ENCODE data around the gene FBXO46. TPM values are rescaled to one million over a fixed set of nuclear protein-coding genes. Genes with fewer than 3 reads are reported as not detected.
A peak's percentile ranks its signal among the peaks of the same experiment; 100 is the strongest.

FBXO46 gene
- total RNA-seq, 2 donors from 2014 or later, result 28.3 to 28.8 TPM

GRCh38 chr19:45716359-45717130 is 14.2 kb downstream of the FBXO46 start:
- intact Hi-C loops (cut with DNase I), result loop anchor here (5.0 kb wide), 1 partner anchor 51 kb away; the partner anchor contains the start of gene SIX5
- H3K4me1 ChIP-seq, result no peaks in the 10 kb centered on the region
- H3K9ac ChIP-seq (ENCODE audit: low read depth in 2 of 2, low read length in 2 of 2), result peak overlapping the region; percentile 72 to 98
- no peak for TF ChIP-seq CTCF (IDR thresholded peaks at IDR 0.05)
- no peaks in the 10 kb centered on the region for H3K9me3 ChIP-seq
- H3K4me3 ChIP-seq, result peak overlapping the region; percentile 46
- H3K27me3 ChIP-seq, result no peaks in the 10 kb centered on the region
- H3K27ac ChIP-seq, result peak overlapping the region; percentile 39
- no peaks in the 10 kb centered on the region for H3K36me3 ChIP-seq
- DNase-seq, result peak; percentile 44

- no peak overlapping the region for H3K27ac ChIP-seq
- H3K9ac ChIP-seq (ENCODE audit: low read depth in 2 of 2, low read length in 2 of 2), result no peak overlapping the region
- H3K4me3 ChIP-seq, result no peak overlapping the region
- DNase-seq, result no peak
- H3K4me1 ChIP-seq, result no peaks in the 10 kb centered on the region
- no peaks in the 10 kb centered on the region for H3K36me3 ChIP-seq
- no peak for TF ChIP-seq CTCF (IDR thresholded peaks at IDR 0.05)
- H3K27me3 ChIP-seq, result no peaks in the 10 kb centered on the region
- H3K9me3 ChIP-seq, result no peaks in the 10 kb centered on the region
- intact Hi-C loops (cut with DNase I), result loop anchor here (5.0 kb wide), 1 partner anchor 52 kb away; the partner anchor contains the start of gene SIX5
Observed at GRCh38 chr19:45715139-45715538, 15.6 kb downstream of the FBXO46 start.

GRCh38 chr19:45713141-45713540 is 17.6 kb downstream of the FBXO46 start:
- Histone ChIP-seq H3K9me3 (no peaks in the 10 kb centered on the region), H3K4me1 (no peaks in the 10 kb centered on the region), H3K27me3 (no peaks in the 10 kb centered on the region), H3K36me3 (no peaks in the 10 kb centered on the region), H3K4me3 (no peak overlapping the region), H3K9ac (ENCODE audit: low read depth in 2 of 2, low read length in 2 of 2) (no peak overlapping the region), H3K27ac (no peak overlapping the region)
- intact Hi-C loops (cut with DNase I), result no loop called here
- DNase-seq, result no peak
- no peak for TF ChIP-seq CTCF (IDR thresholded peaks at IDR 0.05)

GRCh38 chr19:45712699-45713067 is 18.0 kb downstream of the FBXO46 start:
- Histone ChIP-seq H3K27ac (no peak overlapping the region), H3K36me3 (no peaks in the 10 kb centered on the region), H3K4me3 (no peak overlapping the region), H3K27me3 (no peaks in the 10 kb centered on the region), H3K4me1 (no peaks in the 10 kb centered on the region), H3K9ac (ENCODE audit: low read depth in 2 of 2, low read length in 2 of 2) (no peak overlapping the region), H3K9me3 (no peaks in the 10 kb centered on the region)
- no peak for TF ChIP-seq CTCF (IDR thresholded peaks at IDR 0.05)
- DNase-seq, result no peak
- intact Hi-C loops (cut with DNase I), result no loop called here

- intact Hi-C loops (cut with DNase I), result no loop called here
- no peak for DNase-seq
- Histone ChIP-seq H3K9me3 (no peaks in the 10 kb centered on the region), H3K27ac (no peak overlapping the region), H3K4me3 (no peak overlapping the region), H3K4me1 (no peaks in the 10 kb centered on the region), H3K36me3 (no peaks in the 10 kb centered on the region), H3K9ac (ENCODE audit: low read depth in 2 of 2, low read length in 2 of 2) (no peak overlapping the region), H3K27me3 (no peaks in the 10 kb centered on the region)
- TF ChIP-seq CTCF (IDR thresholded peaks at IDR 0.05), result no peak
Observed at GRCh38 chr19:45711851-45712698, 18.6 kb downstream of the FBXO46 start.

Data from colonic mucosa (tissue), 4 donors.